GM23338 (cell line): ENCODE measurements around the gene AGAP1. TPM values are rescaled to one million over a fixed set of nuclear protein-coding genes. Genes with fewer than 3 reads are reported as not detected.

Source experiments
- ATAC-seq: fragments of 200-7000 bp; cut with Tn5 transposase; 3 replicates; pipeline ENCODE4 v1.9.1; 2020
- DNase-seq: peaks from one replicate; pipeline ENCODE4 v3.0.0-alpha.2; 2015; ENCODE audit warnings: low spot score
- H2AFZ ChIP-seq: fragments of 200-600 bp; sonication (generic); 2 replicates; pipeline ENCODE4 v1.8.0; 2016; ENCODE audit warnings: antibody characterized with exemption, mild to moderate bottlenecking, moderate library complexity
- H3F3A ChIP-seq: fragments of 200-600 bp; sonication (generic); replicated peaks from 2 replicates; pipeline ENCODE4 v1.8.0; 2017; ENCODE audit warnings: antibody characterized with exemption, mixed run types, low read depth
- H3K27ac ChIP-seq: fragments of 200-600 bp; sonication (generic); 2 replicates; pipeline ENCODE4 v1.6.1; 2016; ENCODE audit warnings: low read depth
- H3K27me3 ChIP-seq: fragments of 200-600 bp; sonication (generic); 2 replicates; pipeline ENCODE4 v1.8.0; 2016; ENCODE audit warnings: mild to moderate bottlenecking, mixed run types, moderate library complexity; ENCODE audit not compliant: insufficient read depth
- H3K36me3 ChIP-seq: fragments of 200-600 bp; sonication (generic); 2 replicates; pipeline ENCODE4 v1.8.0; 2016; ENCODE audit warnings: mild to moderate bottlenecking; ENCODE audit not compliant: insufficient read depth
- H3K4me1 ChIP-seq: fragments of 200-600 bp; sonication (generic); 2 replicates; pipeline ENCODE4 v1.8.0; 2016; ENCODE audit warnings: mild to moderate bottlenecking, moderate library complexity; ENCODE audit not compliant: insufficient read depth
- H3K4me2 ChIP-seq: fragments of 200-600 bp; sonication (generic); 2 replicates; pipeline ENCODE4 v1.7.1; 2017; ENCODE audit warnings: mixed run types
- H3K4me3 ChIP-seq: fragments of 200-600 bp; sonication (generic); 2 replicates; pipeline ENCODE4 v1.6.1; 2016; ENCODE audit warnings: mixed run types
- H3K79me2 ChIP-seq: fragments of 200-600 bp; sonication (generic); replicated peaks from 2 replicates; pipeline ENCODE4 v1.8.0; 2017; ENCODE audit warnings: mild to moderate bottlenecking; ENCODE audit not compliant: insufficient read depth
- H3K9me2 ChIP-seq: fragments of 200-600 bp; sonication (generic); 2 replicates; pipeline ENCODE4 v1.8.0; 2017; ENCODE audit not compliant: insufficient read depth
- H4K20me1 ChIP-seq: fragments of 200-600 bp; sonication (generic); replicated peaks from 2 replicates; pipeline ENCODE4 v1.8.0; 2017; ENCODE audit warnings: mild to moderate bottlenecking; ENCODE audit not compliant: insufficient read depth
- H3K27ac Mint-ChIP-seq: 2 replicates; pipeline ENCODE4 v1.8.0; 2020; ENCODE audit warnings: inconsistent platforms, mild to moderate bottlenecking, moderate library complexity, mixed read lengths
- H3K27me3 Mint-ChIP-seq: 3 replicates; pipeline ENCODE4 v1.8.0; 2022; ENCODE audit warnings: low read depth, mild to moderate bottlenecking, moderate library complexity, mixed read lengths, inconsistent platforms; ENCODE audit not compliant: insufficient read depth, poor library complexity
- H3K36me3 Mint-ChIP-seq: 3 replicates; pipeline ENCODE4 v1.8.0; 2021; ENCODE audit warnings: low read depth, mild to moderate bottlenecking, inconsistent platforms, moderate library complexity, mixed read lengths
- H3K4me1 Mint-ChIP-seq: 3 replicates; pipeline ENCODE4 v1.8.0; 2020; ENCODE audit warnings: mild to moderate bottlenecking, inconsistent platforms, mixed read lengths
- H3K4me3 Mint-ChIP-seq: 3 replicates; pipeline ENCODE4 v1.8.0; 2021; ENCODE audit warnings: moderate library complexity, mild to moderate bottlenecking, inconsistent platforms, mixed read lengths
- H3K9me3 Mint-ChIP-seq: 3 replicates; pipeline ENCODE4 v1.8.0; 2020; ENCODE audit warnings: moderate library complexity, mild to moderate bottlenecking, inconsistent platforms, mixed read lengths
- CREB1 ChIP-seq: fragments of 250-450 bp; sonication (Bioruptor Pico); IDR thresholded peaks from 2 replicates; pipeline ENCODE4 v1.5.0; 2020; ENCODE audit warnings: low read depth, mild to moderate bottlenecking, moderate library complexity
- EZH2 ChIP-seq: fragments of 200-600 bp; sonication (generic); IDR thresholded peaks from one replicate; pipeline ENCODE4 v1.8.0; 2017; ENCODE audit warnings: antibody characterized with exemption, mild to moderate bottlenecking, low read depth; ENCODE audit not compliant: unreplicated experiment
- EZH2phosphoT487 ChIP-seq: fragments of 200-600 bp; sonication (generic); IDR thresholded peaks from one replicate; pipeline ENCODE4 v1.8.1; 2018; ENCODE audit warnings: antibody characterized with exemption; ENCODE audit not compliant: unreplicated experiment
- JUNB ChIP-seq: IDR thresholded peaks from one replicate; pipeline ENCODE4 v1.6.1; 2016; ENCODE audit warnings: antibody characterized with exemption; ENCODE audit not compliant: unreplicated experiment
- NANOG ChIP-seq: IDR thresholded peaks from 2 replicates; pipeline ENCODE4 v1.6.1; 2016; ENCODE audit warnings: antibody characterized with exemption, borderline replicate concordance
- POLR2AphosphoS5 ChIP-seq: IDR thresholded peaks from 2 replicates; pipeline ENCODE4 v1.6.1; 2016; ENCODE audit warnings: antibody characterized with exemption, low read depth
- STAT1 ChIP-seq: IDR thresholded peaks from one replicate; pipeline ENCODE4 v1.6.1; 2016; ENCODE audit warnings: antibody characterized with exemption; ENCODE audit not compliant: unreplicated experiment
- ZNF114 ChIP-seq: fragments of 250-450 bp; sonication (Bioruptor Pico); IDR thresholded peaks from 2 replicates; pipeline ENCODE4 v1.5.0; 2020; ENCODE audit warnings: mild to moderate bottlenecking, moderate library complexity
- ZNF331 ChIP-seq: fragments of 250-450 bp; sonication (Bioruptor Pico); IDR thresholded peaks from 2 replicates; pipeline ENCODE4 v1.5.0; 2020; ENCODE audit warnings: low read depth, mild to moderate bottlenecking, moderate library complexity
- polyA plus RNA-seq: library from polyadenylated mRNA; unstranded; fragments of >200 nt; fragmentation: Nextera tagmentation; extraction: Ambion mirVana; gene quantifications from 2 replicates; pipeline ENCODE4 v1.2.1, GENCODE V29; 2016
- total RNA-seq: library from RNA; depleted of rRNA; stranded (reverse); fragments of >200 nt; shearing (Covaris generic); gene quantifications from 2 replicates; pipeline ENCODE4 v1.2.3, GENCODE V29; 2014
- TF ChIP-seq, protein P1 (sequence below), 2 experiments: fragments of 200-600 bp in 1 of 2; sonication (generic) in 1 of 2; conservative IDR thresholded peaks; 2 replicates each; pipeline versions ENCODE4 v1.5.1 to v1.6.1; 2016 to 2017; ENCODE audit warnings: antibody characterized with exemption in 2 of 2, low read depth in 2 of 2, mild to moderate bottlenecking in 2 of 2, moderate library complexity in 1 of 2
- TF ChIP-seq, protein P2 (sequence below): IDR thresholded peaks from 2 replicates; pipeline ENCODE4 v1.6.1; 2016; ENCODE audit warnings: antibody characterized with exemption
- TF ChIP-seq, protein P3 (sequence below): fragments of 250-450 bp; sonication (Bioruptor Pico); IDR thresholded peaks from 2 replicates; pipeline ENCODE4 v1.5.0; 2020; ENCODE audit warnings: mild to moderate bottlenecking, moderate library complexity
- TF ChIP-seq, protein P4 (sequence below): IDR thresholded peaks from one replicate; pipeline ENCODE4 v1.6.1; 2018; ENCODE audit warnings: antibody characterized with exemption; ENCODE audit not compliant: unreplicated experiment

Gene AGAP1
- total and polyA plus RNA-seq, 2 experiments from 2014 or later = 13.3 to 27.9 TPM

DNA sequence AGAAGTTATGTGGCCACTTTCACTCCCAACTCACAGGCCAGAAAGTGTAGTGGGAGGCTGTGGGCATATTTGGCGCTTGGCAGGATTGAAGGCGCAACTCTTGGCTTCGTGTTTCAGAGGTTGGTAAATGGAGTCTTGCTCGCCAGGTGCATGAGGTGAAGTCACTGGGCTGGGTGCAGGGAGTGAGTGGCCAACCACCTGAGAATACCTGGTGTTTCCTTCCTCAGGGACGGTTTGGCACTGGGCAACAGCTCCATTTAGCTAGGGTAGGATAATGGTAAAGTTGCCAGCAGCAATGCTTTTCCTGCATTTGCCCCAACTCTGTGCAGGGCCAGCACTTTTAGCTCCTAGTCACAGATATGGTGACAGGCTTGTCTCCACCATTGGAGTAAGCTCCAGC is 115.9 kb downstream of the AGAP1 start:
- no peaks in the 10 kb centered on the region for H3K9me2 ChIP-seq
- no peak overlapping the region for H3K4me3 ChIP-seq
- no peak overlapping the region for H3K4me2 ChIP-seq
- Mint-ChIP-seq H3K9me3 (no peaks in the 10 kb centered on the region), H3K4me1 (peaks cover 54% of the 10 kb centered on the region), H3K36me3 (no peaks in the 10 kb centered on the region), H3K27me3 (peaks cover 5% of the 10 kb centered on the region), H3K27ac (no peak overlapping the region), H3K4me3 (no peak overlapping the region)
- TF ChIP-seq NANOG (no peak), EZH2 (no peak), JUNB (no peak), POLR2AphosphoS5 (no peak), ZNF331 (no peak), STAT1 (no peak), ZNF114 (CRISPR knock-in tag) (no peak), EZH2phosphoT487 (no peak), CREB1 (CRISPR knock-in tag) (no peak)
- TF ChIP-seq, protein P1, sequence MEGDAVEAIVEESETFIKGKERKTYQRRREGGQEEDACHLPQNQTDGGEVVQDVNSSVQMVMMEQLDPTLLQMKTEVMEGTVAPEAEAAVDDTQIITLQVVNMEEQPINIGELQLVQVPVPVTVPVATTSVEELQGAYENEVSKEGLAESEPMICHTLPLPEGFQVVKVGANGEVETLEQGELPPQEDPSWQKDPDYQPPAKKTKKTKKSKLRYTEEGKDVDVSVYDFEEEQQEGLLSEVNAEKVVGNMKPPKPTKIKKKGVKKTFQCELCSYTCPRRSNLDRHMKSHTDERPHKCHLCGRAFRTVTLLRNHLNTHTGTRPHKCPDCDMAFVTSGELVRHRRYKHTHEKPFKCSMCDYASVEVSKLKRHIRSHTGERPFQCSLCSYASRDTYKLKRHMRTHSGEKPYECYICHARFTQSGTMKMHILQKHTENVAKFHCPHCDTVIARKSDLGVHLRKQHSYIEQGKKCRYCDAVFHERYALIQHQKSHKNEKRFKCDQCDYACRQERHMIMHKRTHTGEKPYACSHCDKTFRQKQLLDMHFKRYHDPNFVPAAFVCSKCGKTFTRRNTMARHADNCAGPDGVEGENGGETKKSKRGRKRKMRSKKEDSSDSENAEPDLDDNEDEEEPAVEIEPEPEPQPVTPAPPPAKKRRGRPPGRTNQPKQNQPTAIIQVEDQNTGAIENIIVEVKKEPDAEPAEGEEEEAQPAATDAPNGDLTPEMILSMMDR (conservative IDR thresholded peaks at IDR 0.05; ENCODE audit: low read depth in 2 of 2) = no peak
- TF ChIP-seq, protein P2, sequence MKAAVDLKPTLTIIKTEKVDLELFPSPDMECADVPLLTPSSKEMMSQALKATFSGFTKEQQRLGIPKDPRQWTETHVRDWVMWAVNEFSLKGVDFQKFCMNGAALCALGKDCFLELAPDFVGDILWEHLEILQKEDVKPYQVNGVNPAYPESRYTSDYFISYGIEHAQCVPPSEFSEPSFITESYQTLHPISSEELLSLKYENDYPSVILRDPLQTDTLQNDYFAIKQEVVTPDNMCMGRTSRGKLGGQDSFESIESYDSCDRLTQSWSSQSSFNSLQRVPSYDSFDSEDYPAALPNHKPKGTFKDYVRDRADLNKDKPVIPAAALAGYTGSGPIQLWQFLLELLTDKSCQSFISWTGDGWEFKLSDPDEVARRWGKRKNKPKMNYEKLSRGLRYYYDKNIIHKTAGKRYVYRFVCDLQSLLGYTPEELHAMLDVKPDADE = no peak
- TF ChIP-seq, protein P3, sequence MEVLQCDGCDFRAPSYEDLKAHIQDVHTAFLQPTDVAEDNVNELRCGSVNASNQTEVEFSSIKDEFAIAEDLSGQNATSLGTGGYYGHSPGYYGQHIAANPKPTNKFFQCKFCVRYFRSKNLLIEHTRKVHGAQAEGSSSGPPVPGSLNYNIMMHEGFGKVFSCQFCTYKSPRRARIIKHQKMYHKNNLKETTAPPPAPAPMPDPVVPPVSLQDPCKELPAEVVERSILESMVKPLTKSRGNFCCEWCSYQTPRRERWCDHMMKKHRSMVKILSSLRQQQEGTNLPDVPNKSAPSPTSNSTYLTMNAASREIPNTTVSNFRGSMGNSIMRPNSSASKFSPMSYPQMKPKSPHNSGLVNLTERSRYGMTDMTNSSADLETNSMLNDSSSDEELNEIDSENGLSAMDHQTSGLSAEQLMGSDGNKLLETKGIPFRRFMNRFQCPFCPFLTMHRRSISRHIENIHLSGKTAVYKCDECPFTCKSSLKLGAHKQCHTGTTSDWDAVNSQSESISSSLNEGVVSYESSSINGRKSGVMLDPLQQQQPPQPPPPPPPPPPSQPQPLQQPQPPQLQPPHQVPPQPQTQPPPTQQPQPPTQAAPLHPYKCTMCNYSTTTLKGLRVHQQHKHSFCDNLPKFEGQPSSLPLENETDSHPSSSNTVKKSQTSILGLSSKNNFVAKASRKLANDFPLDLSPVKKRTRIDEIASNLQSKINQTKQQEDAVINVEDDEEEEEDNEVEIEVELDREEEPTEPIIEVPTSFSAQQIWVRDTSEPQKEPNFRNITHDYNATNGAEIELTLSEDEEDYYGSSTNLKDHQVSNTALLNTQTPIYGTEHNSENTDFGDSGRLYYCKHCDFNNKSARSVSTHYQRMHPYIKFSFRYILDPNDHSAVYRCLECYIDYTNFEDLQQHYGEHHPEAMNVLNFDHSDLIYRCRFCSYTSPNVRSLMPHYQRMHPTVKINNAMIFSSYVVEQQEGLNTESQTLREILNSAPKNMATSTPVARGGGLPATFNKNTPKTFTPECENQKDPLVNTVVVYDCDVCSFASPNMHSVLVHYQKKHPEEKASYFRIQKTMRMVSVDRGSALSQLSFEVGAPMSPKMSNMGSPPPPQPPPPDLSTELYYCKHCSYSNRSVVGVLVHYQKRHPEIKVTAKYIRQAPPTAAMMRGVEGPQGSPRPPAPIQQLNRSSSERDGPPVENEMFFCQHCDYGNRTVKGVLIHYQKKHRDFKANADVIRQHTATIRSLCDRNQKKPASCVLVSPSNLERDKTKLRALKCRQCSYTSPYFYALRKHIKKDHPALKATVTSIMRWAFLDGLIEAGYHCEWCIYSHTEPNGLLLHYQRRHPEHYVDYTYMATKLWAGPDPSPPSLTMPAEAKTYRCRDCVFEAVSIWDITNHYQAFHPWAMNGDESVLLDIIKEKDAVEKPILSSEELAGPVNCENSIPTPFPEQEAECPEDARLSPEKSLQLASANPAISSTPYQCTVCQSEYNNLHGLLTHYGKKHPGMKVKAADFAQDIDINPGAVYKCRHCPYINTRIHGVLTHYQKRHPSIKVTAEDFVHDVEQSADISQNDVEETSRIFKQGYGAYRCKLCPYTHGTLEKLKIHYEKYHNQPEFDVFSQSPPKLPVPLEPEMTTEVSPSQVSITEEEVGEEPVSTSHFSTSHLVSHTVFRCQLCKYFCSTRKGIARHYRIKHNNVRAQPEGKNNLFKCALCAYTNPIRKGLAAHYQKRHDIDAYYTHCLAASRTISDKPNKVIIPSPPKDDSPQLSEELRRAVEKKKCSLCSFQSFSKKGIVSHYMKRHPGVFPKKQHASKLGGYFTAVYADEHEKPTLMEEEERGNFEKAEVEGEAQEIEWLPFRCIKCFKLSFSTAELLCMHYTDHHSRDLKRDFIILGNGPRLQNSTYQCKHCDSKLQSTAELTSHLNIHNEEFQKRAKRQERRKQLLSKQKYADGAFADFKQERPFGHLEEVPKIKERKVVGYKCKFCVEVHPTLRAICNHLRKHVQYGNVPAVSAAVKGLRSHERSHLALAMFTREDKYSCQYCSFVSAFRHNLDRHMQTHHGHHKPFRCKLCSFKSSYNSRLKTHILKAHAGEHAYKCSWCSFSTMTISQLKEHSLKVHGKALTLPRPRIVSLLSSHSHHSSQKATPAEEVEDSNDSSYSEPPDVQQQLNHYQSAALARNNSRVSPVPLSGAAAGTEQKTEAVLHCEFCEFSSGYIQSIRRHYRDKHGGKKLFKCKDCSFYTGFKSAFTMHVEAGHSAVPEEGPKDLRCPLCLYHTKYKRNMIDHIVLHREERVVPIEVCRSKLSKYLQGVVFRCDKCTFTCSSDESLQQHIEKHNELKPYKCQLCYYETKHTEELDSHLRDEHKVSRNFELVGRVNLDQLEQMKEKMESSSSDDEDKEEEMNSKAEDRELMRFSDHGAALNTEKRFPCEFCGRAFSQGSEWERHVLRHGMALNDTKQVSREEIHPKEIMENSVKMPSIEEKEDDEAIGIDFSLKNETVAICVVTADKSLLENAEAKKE (CRISPR knock-in tag) = no peak
- TF ChIP-seq, protein P4, sequence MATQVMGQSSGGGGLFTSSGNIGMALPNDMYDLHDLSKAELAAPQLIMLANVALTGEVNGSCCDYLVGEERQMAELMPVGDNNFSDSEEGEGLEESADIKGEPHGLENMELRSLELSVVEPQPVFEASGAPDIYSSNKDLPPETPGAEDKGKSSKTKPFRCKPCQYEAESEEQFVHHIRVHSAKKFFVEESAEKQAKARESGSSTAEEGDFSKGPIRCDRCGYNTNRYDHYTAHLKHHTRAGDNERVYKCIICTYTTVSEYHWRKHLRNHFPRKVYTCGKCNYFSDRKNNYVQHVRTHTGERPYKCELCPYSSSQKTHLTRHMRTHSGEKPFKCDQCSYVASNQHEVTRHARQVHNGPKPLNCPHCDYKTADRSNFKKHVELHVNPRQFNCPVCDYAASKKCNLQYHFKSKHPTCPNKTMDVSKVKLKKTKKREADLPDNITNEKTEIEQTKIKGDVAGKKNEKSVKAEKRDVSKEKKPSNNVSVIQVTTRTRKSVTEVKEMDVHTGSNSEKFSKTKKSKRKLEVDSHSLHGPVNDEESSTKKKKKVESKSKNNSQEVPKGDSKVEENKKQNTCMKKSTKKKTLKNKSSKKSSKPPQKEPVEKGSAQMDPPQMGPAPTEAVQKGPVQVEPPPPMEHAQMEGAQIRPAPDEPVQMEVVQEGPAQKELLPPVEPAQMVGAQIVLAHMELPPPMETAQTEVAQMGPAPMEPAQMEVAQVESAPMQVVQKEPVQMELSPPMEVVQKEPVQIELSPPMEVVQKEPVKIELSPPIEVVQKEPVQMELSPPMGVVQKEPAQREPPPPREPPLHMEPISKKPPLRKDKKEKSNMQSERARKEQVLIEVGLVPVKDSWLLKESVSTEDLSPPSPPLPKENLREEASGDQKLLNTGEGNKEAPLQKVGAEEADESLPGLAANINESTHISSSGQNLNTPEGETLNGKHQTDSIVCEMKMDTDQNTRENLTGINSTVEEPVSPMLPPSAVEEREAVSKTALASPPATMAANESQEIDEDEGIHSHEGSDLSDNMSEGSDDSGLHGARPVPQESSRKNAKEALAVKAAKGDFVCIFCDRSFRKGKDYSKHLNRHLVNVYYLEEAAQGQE = no peak
- ATAC-seq (no peak), DNase-seq (no peak)
- H3K36me3 ChIP-seq = no peaks in the 10 kb centered on the region
- H3K27me3 ChIP-seq = no peaks in the 10 kb centered on the region
- peaks cover 16% of the 10 kb centered on the region for H4K20me1 ChIP-seq
- H3K4me1 ChIP-seq = peaks cover 8% of the 10 kb centered on the region
- H3K79me2 ChIP-seq = peaks cover 84% of the 10 kb centered on the region
- H3K27ac ChIP-seq = no peak overlapping the region
- H3F3A ChIP-seq = no peaks in the 10 kb centered on the region
- H2AFZ ChIP-seq = no peak overlapping the region
